Non-pigmented ciliary epithelial cell (primary cell): Measurements from ENCODE around the gene SLC38A10.

Source experiments
- DNase-seq: peaks from one replicate; pipeline ENCODE4 v3.0.0-alpha.2; 2010; ENCODE audit warnings: low read depth

Gene SLC38A10

GRCh38 chr17:81276781-81277180 lies 18.3 kb downstream of the SLC38A10 start:
- DNase-seq: no peak

- DNase-seq: no peak
Observed at GRCh38 chr17:81274471-81274855, 20.6 kb downstream of the SLC38A10 start.

DNA sequence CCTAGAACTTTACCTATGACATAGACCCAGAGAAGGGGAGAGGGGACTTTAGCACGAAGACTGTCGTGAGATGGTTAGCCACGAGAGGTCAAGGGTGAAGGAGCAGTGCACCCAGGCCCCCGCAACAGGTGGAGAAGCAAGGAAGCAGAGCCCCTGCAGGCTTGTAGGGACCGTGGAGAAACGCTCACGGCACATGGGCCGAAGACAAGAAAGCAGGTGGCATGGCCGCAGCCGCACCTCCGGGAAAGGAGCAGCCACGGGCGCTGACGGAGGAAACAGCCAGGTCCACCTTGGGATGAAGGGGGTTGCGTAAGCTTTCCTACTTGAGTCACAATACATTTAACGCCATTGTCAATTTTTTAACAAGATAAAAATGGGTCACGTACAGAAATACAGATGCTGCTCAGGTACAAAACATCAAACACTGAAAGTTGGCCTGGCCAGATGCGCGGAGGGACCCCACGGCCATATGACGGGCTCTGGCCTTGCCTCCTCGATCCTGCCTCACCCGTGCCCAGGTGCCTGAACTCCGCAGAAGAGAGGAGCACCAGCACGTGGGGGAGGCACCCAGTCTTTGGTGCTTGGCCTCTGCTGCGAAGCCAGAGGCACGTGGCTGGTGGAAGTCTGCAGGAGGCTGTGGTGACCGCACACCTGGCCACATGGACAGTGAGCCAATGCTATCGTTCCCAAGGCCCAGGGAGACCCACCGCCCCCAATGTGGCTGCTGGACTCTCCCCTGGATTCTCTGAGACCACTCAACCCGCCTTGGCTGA lies 21.2 kb downstream of the SLC38A10 start:
- no peak for DNase-seq

- no peak for DNase-seq
Observed at GRCh38 chr17:81272616-81273015, 22.5 kb downstream of the SLC38A10 start.

GRCh38 chr17:81271226-81271625 lies 23.9 kb downstream of the SLC38A10 start:
- no peak for DNase-seq

DNA sequence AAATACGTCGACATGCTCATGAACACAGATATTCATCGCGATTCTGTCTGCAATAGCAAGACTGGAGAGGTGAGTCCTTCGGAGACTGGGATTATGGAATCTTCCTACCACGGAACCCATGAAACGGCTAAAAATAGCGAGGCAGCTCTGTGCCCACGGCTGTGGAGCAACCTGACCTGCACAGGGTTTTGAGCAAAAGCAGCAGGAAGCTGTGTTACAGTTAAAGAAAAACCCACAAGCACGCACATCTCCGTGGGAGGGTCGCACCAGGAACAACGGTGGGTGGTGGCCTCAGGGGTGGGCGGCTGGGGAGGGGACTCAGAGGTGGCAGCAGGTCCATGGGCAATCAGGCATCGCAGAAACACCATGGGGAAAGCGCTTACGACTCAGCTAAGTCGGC lies 24.8 kb downstream of the SLC38A10 start:
- no peak for DNase-seq

GRCh38 chr17:81267390-81268067 lies 27.6 kb downstream of the SLC38A10 start:
- DNase-seq: no peak

DNA sequence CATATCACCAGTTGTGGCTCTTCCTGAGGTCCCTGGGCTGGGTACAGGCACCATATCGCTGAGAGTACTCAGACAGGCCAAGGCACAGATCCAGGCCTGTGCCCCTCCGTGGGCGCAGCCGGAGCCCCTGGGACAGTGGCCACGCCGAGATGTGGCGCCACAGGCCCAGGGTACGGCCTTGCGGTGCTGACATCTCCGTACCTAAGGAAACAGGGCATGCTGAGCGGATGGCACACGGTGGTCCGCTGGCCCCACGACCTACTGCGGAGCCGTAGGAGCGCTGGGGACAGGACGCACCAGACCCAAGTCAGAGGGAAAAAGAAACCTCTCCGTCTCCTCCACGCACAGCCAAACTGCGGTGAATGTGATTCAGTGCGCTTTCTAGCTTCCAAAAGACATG lies 29.5 kb downstream of the SLC38A10 start:
- no peak for DNase-seq

- DNase-seq: no peak
Observed at GRCh38 chr17:81264640-81265039, 30.5 kb downstream of the SLC38A10 start.

- no peak for DNase-seq
Observed at GRCh38 chr17:81263371-81264181, 31.5 kb downstream of the SLC38A10 start.

DNA sequence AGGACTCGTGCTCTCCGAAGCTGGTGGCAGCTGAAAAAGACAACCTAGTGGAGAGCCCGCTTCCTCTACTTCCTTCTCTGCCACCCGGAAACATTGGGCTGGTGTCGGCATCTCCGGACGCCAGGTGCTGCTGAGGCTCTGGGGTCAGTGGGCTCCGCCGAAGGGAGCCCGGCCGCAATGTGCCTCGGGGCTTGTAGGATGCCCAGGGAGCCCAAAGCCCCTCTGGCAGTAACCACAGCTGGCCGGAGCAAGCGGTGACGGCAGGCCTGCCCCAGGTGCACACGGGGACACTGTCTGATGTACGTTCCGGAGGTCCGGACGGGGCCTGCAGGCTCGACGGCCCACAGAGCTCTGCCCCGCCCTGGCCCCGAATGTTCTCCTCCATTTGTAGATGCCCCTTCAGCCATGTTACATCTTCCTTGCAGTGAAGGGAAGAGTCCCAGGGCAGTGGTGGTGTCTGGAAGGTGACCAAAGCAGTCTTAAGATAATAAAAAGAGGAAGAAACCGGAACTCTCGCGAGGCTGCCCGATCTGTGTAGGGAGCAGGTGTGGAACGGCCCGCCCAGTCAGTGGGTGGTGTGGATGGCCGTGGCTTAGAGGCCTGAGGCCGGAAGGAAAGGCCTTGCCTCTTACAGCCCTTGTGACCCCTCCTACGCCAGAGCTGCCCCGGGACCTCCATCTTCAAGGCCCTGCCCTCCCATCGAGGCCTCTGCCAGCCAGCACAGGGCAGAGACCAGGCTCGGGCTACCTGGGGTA lies 33.3 kb downstream of the SLC38A10 start:
- no peak for DNase-seq

DNA sequence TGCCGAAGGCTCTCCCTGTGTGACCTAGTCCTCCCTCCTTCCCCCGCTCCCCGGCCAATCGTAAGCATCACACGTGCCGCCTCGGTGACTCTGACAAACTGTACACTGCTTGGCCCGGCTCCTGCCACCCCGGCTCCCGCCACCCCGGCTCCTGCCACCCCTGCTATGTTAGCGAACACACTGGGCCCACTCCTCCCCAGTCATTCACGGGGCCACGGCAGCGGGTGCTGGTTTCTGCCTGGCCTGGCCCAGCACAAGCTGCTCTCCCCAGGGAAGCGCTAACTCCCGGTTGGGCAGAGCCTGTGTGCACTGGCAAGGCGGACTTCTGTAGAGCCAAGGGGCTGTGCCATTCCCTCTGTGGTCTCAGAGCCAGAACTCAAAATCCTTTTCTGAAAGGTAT lies 34.0 kb downstream of the SLC38A10 start:
- DNase-seq: no peak

DNA sequence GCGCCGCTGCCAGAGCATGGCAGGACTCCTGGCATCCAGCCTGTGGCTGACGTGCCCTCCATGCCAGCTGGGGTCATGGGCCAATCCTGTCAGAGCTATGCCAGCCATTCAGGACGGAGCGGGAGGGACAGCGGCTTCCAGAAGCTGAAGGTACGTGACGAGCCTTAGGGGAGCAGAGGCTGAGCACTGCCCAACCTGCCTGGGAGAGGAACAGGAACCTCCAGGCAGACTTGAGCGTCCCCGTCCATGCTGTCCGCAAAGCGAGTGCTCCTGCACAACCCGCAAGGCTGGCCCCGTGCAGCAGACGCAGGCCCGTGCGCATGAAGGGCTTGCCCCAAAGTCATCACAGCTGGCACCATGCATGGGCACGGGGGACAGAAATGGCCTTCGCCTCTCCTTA lies 34.5 kb downstream of the SLC38A10 start:
- no peak for DNase-seq

GRCh38 chr17:81260171-81260570 lies 34.9 kb downstream of the SLC38A10 start:
- DNase-seq: no peak

GRCh38 chr17:81259058-81259605 lies 36.0 kb downstream of the SLC38A10 start:
- no peak for DNase-seq

GRCh38 chr17:81258292-81258691 lies 36.8 kb downstream of the SLC38A10 start:
- DNase-seq: no peak

DNA sequence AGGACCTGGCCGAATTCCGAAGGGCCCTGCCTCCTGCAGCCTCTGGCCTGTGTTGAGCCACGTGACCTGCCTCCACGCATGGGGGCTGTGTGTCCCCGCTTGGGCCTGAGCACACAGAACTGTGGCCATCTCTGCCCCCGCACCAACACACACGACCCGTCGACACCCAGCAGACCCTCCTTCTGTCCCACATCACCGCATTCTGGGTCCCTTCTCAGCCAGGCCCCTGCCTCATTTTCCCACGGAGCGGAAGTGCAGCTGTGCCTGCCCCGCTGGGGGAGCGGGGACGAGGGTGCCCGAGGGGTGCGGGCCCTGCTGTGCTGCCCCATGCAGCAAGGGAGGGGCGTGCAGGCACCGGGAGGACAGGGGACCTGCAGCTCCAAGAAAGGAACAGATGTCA lies 37.6 kb downstream of the SLC38A10 start:
- no peak for DNase-seq

DNA sequence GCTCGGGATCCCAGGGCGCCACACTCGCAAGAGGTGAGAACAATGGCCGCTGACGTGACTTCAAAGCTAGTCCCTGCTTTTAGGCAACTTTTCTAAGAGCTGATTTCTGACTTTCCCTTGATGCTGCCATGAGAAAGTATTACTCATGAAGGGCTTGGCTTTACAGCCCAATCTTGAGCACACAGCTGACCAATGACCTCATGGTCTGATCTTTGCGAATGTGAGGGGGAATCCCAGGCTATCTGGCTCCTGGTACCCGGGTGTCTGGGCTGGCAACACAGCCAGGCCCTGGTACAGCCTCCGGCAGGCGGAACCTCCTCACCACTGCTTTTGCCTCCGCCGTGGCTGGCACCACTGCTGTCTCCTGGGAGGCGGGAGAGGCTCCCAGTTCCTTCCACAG lies 38.5 kb downstream of the SLC38A10 start:
- no peak for DNase-seq

DNA sequence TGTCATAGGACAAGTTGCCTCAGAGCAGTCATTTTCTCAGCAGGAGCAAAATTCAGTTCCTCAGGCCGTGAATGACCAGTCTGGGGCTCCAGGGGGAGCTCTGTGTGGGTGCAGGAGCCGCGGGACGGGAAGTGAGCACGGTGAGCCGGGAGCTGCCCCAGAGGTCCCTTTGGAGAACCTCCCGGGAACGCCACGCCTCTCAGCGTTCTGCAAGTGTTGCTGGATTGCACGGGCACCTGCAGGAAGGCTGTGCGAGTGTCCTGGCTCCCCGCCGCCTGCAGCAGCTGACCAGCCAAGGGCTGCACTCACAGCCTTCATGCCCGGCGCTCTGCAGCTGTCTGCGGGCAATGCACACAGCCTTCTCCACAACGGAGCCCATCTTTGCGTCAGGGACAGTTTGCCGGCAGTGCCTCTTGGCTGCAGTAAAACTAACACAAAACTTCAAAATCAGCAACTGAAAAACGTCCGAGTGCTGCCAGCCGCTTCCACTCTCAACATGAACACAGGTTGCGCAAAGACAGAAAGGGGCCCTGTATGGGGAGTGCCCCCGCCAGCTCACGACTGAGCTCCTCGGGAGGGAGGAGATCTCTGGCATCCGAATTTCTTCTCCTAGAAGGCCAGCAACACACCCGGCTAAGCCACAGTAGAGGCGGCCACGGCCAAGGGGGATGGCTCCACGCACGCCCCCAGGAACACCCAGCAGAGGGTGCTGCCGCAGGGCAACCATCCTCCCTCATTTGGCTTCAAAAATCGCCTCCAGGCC lies 40.0 kb downstream of the SLC38A10 start:
- peak; percentile 28 for DNase-seq

GRCh38 chr17:81253358-81254131 lies 41.6 kb downstream of the SLC38A10 start:
- no peak for DNase-seq
